HG03108 (cell line): Measurements from ENCODE around the gene MRNIP.

Experiments
- ATAC-seq: cut with Tn5 transposase; IDR thresholded peaks from one replicate; pipeline ENCODE4 v1.9.1; 2021; ENCODE audit warnings: moderate library complexity; ENCODE audit not compliant: unreplicated experiment

MRNIP gene

GRCh38 chr5:179805529-179806249 is 52.9 kb downstream of the MRNIP start:
- ATAC-seq: peak; percentile 25

- no peak for ATAC-seq
Measured at GRCh38 chr5:179805070-179805528, 53.5 kb downstream of the MRNIP start.

DNA sequence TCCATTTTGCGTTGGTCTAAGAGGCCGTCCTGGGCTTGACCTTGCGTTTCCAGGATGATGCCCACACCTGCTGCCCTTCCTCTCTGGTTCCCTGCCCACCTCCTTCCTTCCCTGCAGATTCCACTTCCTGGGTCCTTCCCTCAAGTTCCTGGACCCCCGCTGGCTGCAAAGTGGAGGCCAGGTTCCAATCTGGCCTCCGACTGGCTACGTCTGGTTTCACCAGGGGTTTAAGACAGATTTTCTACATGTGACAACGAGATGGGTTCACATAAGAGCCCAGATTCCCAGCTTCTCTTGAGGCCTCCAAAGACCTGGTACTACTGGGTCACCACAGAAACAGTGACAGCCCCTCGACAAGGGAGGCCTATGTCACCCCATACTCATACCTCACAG is 54.1 kb downstream of the MRNIP start:
- ATAC-seq: no peak

DNA sequence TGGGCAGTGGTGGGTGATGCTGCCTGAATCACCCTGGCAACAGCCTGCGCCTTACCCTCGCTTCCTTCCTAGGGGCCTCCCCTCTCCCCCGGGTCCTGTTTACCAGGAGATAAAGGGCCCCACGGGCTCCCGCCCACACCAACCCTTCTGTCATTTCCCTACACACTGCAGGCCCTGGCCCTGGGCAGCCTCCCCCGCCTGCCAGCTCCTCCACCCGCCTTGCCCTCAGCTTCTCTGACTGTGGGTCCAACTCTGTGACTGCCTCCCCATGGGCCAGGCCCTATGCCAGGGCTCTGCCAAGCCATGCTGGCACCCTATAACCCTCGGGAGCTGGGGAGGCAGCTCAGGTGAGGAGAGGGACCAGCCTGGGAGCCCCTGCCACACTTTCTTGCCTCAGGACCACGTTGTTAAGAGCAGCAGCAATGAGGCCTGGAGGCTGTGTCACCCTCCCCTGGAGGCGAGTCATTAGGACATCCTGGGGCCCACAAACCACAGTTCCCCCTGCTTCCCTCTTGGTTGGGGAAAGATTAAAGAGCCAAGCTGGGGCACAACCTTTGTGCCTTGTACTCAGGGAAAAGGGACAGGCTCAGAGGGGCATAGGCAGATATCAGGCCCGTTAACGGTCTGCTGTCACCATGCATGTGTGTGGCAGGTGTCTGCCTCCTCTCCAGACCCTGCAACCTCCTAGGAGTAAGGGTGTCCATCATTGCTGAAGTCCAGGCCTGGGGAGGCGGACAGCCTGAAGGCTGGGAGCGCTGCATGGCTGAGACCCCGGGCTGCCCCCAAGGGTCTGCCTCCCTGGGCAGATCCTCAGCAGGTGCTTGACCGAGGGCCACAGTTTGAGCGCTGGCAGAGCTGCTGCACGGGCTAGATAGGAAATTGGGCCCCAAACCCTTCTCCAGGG is 54.7 kb downstream of the MRNIP start:
- ATAC-seq: no peak

- ATAC-seq: no peak
Measured at GRCh38 chr5:179802950-179803562, 55.6 kb downstream of the MRNIP start.

DNA sequence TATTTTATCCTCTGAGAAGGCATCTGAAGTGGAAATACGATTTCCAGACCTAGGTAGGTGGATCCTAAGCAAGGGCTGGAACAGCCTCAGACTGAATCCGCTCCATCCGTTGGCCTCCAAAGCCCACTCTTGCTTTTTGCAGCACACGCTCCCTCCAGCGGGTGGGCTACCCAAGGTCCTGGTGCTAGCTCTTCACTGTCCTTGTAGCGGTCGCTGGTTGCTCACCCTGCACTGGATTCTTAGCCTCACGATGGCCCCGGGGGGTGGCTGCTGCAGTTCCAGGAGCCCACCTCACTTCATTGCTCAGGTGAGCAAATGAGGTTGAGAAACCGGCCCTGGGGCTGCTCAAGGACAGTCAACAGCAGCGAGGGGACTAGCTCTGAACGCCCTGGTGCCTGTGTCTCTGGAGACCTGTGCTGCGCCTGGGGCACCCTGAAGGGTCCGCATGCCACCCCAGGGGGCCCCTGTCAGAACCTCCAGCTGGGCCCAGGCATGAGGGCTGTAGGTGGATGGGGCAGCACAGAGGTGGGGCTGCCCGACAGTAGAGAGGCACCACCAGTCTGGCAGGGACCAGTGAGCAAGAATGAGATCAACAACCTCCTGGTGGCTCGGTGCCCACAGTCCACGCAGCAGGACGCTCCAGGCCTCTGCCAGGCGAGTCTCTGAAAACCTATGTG is 56.3 kb downstream of the MRNIP start:
- ATAC-seq: no peak

- peak; percentile 29 for ATAC-seq
Measured at GRCh38 chr5:179801304-179802206, 57.1 kb downstream of the MRNIP start.

DNA sequence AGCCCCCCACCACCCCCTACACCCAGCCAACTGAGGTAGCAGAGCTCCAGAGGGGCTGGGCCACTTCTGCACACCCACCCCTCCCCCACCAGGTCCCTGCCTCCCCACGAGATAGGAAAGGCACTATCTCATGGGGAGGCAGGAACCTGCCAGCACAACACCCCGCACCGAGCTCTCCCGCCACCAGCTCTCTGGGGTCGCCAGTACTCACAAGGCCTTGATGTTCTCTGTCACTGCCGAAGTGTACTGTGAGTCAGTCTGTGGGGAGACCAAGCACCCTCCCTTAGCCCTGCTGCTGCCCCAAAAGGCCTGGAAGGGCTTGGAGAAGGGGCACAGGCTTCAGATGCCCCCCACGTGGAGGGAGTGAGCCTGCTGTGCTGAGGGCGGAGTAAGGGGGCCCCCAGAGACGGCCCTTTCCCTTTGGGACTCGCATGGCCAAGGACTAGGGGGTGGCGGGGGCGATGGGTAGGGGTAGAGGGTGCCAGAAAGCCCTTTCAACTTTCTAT is 57.9 kb downstream of the MRNIP start:
- ATAC-seq: no peak

DNA sequence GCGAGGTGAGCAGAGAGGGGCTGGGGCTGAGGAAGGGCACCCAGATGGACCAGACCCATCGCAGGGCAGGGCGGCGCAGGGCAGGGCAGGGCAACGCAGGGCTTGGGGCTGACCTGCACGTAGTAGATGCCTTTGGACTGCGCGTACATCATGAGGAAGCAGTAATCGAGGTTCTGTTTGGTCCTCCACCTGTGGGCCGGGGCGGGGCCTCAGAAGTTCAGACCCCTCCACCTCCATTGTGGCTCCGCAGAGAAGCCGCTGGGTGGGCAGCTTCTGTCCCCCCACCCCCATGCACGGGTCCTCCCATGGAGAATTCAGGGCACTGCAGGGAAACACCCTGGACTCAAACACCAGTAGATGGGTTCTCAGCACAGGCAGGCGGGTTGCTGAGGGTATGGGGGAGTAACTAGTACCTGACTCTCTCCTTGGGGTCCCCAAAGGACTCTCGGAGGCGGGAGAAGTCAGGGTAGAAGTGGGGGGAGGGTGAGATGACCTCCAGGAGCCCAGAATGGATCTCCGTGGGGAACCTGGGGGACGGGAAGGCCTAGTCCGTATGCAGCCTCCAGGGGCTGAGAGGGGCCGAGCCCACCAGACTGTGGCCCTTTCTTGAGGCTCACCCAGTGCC is 58.4 kb downstream of the MRNIP start:
- ATAC-seq: no peak

DNA sequence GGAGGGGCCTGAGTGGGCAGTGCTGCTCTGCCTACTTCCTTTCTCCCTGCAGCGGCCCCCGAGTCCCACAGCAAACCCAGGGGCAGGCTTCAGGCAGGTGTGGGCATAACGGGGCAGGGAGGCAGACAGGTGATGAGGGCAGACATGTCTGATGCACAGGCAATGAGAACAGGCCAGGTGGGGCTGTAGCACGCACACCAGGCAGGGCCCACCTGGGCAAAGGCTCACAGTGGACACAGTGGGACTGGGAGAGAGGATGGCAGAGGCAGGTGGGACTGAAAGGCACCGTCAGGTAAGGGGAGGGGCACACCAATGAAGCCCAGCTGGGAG is 59.0 kb downstream of the MRNIP start:
- no peak for ATAC-seq

GRCh38 chr5:179798771-179799643 is 59.6 kb downstream of the MRNIP start:
- no peak for ATAC-seq

- no peak for ATAC-seq
Measured at GRCh38 chr5:179798144-179798770, 60.4 kb downstream of the MRNIP start.

DNA sequence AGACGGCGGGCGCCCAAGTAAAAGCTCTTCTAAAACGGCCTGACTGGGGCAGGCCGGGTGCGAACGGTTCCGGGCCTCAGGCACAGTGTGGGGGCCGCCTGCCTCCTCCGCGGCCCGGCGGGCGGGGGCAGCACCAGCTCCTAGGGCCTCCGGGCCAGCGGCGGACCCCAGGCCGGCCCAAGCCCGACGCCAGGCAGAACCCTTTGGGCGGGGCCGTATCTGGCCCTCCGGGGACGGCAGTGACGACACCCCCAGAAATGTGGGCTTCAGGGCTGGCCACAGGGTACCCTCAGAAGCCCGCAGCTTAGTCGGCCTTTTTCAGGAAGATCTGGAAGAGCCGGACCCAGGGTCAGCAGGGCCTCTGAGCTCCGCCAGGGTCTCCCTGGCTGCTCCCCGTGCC is 60.9 kb downstream of the MRNIP start:
- no peak for ATAC-seq

DNA sequence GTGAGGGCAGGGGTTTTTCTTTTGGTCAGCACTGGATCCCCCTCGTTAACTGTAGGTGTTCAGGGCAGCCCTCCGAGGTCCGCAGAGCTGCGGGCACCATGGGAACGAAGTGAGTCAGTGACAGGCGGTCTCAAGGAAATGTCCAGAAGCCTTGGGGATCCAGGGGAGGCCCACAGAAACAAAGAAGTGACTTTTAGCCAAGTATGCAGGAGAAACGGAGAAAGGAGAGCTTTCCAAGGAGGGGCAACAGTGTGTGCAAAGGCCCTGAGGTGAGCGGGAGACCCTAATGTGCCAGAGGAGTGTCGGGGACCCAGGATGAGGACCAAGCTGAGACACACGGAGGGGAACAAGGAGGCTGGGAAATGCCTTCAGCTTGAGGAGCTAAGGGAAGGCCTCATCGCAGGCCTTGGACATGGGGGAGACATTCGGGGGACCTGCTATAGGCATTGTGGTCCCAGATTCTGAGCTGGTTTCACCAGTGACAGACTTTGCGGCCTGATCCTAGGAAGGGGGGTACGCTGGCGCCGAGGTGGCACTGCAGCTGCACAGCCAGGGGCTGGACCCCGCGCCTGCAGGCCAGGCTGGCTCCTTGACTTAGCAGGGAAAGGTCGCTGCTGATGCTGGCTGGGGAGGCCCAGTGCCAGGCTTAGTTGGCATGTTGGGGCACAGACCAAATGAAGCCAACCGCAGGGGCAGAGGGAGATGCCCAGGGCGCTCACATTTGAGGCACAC is 61.6 kb downstream of the MRNIP start:
- ATAC-seq: no peak

- peak; percentile 70 for ATAC-seq
Measured at GRCh38 chr5:179795863-179796833, 62.5 kb downstream of the MRNIP start.
